Vein endothelial cell (primary cell): ENCODE data around the gene DTL. TPM values are rescaled to one million over a fixed set of nuclear protein-coding genes. Genes with fewer than 3 reads are reported as not detected.

Experiments
- small RNA-seq: library from RNA; depleted of rRNA; stranded (forward); fragments of <200 nt; gene quantifications from one replicate; pipeline ENCODE3, GENCODE V24; 2012
- total RNA-seq: library from RNA; depleted of rRNA; stranded (reverse); fragments of >200 nt; gene quantifications from 2 replicates; pipeline ENCODE4 v1.2.3, GENCODE V29; 2012

The DTL gene
- total RNA-seq = 13.4 and 28.4 TPM in 2 replicates

GRCh38 chr1:212035123-212035834 lies at the start of gene DTL, which contains the start of gene INTS7:
Gene DTL (plus strand): TSS chr1:212035748. CDS start chr1:212035891, 143 bp downstream.
Gene INTS7 (minus strand): TSS chr1:212035557. CDS start chr1:212035437, 120 bp downstream.

Small RNA genes within 50 kb of the gene (small RNA-seq; reads per million reads assigned to genes)
- gene MIR3122 = not detected
- gene RF00568 = not detected
- not detected for gene RN7SKP98

Other genes starting within 250 kb of the DTL start
- 36.5 and 49.0 TPM in 2 replicates for gene LPGAT1, start 205.0 kb upstream of the DTL start, total RNA-seq
- gene INTS7, start 191 bp upstream of the DTL start, total RNA-seq = 16.3 and 18.2 TPM in 2 replicates
- 29.4 and 44.4 TPM in 2 replicates for gene PPP2R5A, start 249.7 kb downstream of the DTL start, total RNA-seq